OCI-LY3 (cell line): Measurements from ENCODE around the gene EFEMP1.

Source experiments
- H2AFZ ChIP-seq: fragments of 200-600, 300-600 bp; shearing (Covaris generic); 2 replicates; pipeline ENCODE4 v1.6.0; 2014; ENCODE audit warnings: antibody characterized with exemption, low read depth, low read length
- H3K27ac ChIP-seq: fragments of 200-600, 300-600 bp; sonication (generic); 2 replicates; pipeline ENCODE4 v1.5.1; 2014; ENCODE audit warnings: mild to moderate bottlenecking, low read length, moderate library complexity, mixed read lengths
- H3K27me3 ChIP-seq: fragments of 200-600, 300-600 bp; sonication (generic); 2 replicates; pipeline ENCODE4 v1.6.1; 2014; ENCODE audit warnings: low read depth, low read length, mixed read lengths
- H3K36me3 ChIP-seq: fragments of 200-600, 300-600 bp; sonication (generic); replicated peaks from 2 replicates; pipeline ENCODE3; 2014; ENCODE audit warnings: low read depth, low read length, mixed read lengths
- H3K4me1 ChIP-seq: fragments of 300-600, 200-600 bp; sonication (generic); 2 replicates; pipeline ENCODE4 v1.6.1; 2014; ENCODE audit warnings: low read length, mixed read lengths
- H3K4me2 ChIP-seq: fragments of 200-600, 300-600 bp; sonication (generic); 2 replicates; pipeline ENCODE4 v1.6.1; 2014; ENCODE audit warnings: low read length, mixed read lengths
- H3K4me3 ChIP-seq: fragments of 300-600, 200-600 bp; sonication (generic); 2 replicates; pipeline ENCODE4 v1.5.1; 2014; ENCODE audit warnings: antibody characterized with exemption, mild to moderate bottlenecking, low read length, moderate library complexity
- H3K79me2 ChIP-seq: fragments of 300-600, 200-600 bp; shearing (Covaris generic); 2 replicates; pipeline ENCODE4 v1.6.1; 2014; ENCODE audit warnings: mild to moderate bottlenecking, low read length, mixed read lengths
- H3K9ac ChIP-seq: fragments of 300-600, 200-600 bp; shearing (Covaris generic); 2 replicates; pipeline ENCODE4 v1.6.0; 2014; ENCODE audit warnings: mild to moderate bottlenecking, low read length, moderate library complexity
- H3K9me3 ChIP-seq: fragments of 200-600, 300-600 bp; shearing (Covaris generic); 2 replicates; pipeline ENCODE4 v1.6.1; 2014; ENCODE audit warnings: low read length, mixed read lengths; ENCODE audit not compliant: insufficient read depth
- H4K20me1 ChIP-seq: fragments of 200-600, 300-600 bp; sonication (generic); 2 replicates; pipeline ENCODE4 v1.6.1; 2016; ENCODE audit warnings: low read length, mixed read lengths; ENCODE audit not compliant: insufficient read depth
- CTCF ChIP-seq: fragments of 200-600, 300-600 bp; sonication (generic); IDR thresholded peaks from 2 replicates; pipeline ENCODE4 v1.5.1; 2014; ENCODE audit warnings: antibody characterized with exemption, low read length, low read depth
- EZH2phosphoT487 ChIP-seq: fragments of 200-600 bp; shearing (Covaris generic); IDR thresholded peaks from 2 replicates; pipeline ENCODE4 v1.6.1; 2018; ENCODE audit warnings: antibody characterized with exemption, mixed run types, low read depth

Gene EFEMP1

GRCh38 chr2:55885127-55885943 lies 38.2 kb downstream of the EFEMP1 start:
- Histone ChIP-seq H3K27ac (no peak overlapping the region), H4K20me1 (no peaks in the 10 kb centered on the region), H3K79me2 (no peaks in the 10 kb centered on the region), H3K36me3 (no peaks in the 10 kb centered on the region), H3K4me2 (no peak overlapping the region), H3K9me3 (no peaks in the 10 kb centered on the region), H3K27me3 (no peaks in the 10 kb centered on the region), H3K4me3 (no peak overlapping the region), H2AFZ (no peak overlapping the region), H3K9ac (no peak overlapping the region), H3K4me1 (0 out of 2 replicates have a peak, but pooled peaks cover 3% of the 10 kb centered on the region)
- no peak for TF ChIP-seq CTCF
- no peak for TF ChIP-seq EZH2phosphoT487

GRCh38 chr2:55883829-55884228 lies 39.8 kb downstream of the EFEMP1 start:
- Histone ChIP-seq H3K79me2 (no peaks in the 10 kb centered on the region), H3K4me1 (peaks cover 6% of the 10 kb centered on the region; the same call in 1 of the 2 replicates), H3K4me3 (no peak overlapping the region), H3K36me3 (no peaks in the 10 kb centered on the region), H3K27me3 (no peaks in the 10 kb centered on the region), H3K27ac (no peak overlapping the region), H3K4me2 (no peak overlapping the region), H3K9me3 (no peaks in the 10 kb centered on the region), H2AFZ (no peak overlapping the region), H3K9ac (no peak overlapping the region), H4K20me1 (no peaks in the 10 kb centered on the region)
- TF ChIP-seq EZH2phosphoT487 (no peak), CTCF (no peak)

- H3K27ac ChIP-seq, result no peak overlapping the region
These were observed 40.2 kb downstream of the EFEMP1 start for GRCh38 chr2:55883357-55883756.

More at GRCh38 chr2:55883357-55883756, 40.2 kb downstream of the EFEMP1 start:
- H3K4me3 ChIP-seq, result no peak overlapping the region
- no peak for TF ChIP-seq EZH2phosphoT487
- no peak for TF ChIP-seq CTCF
- H3K79me2 ChIP-seq, result no peaks in the 10 kb centered on the region
- H3K27me3 ChIP-seq, result no peaks in the 10 kb centered on the region
- H4K20me1 ChIP-seq, result no peaks in the 10 kb centered on the region
- H3K9me3 ChIP-seq, result no peaks in the 10 kb centered on the region
- no peak overlapping the region for H3K4me2 ChIP-seq
- H3K36me3 ChIP-seq, result no peaks in the 10 kb centered on the region
- H3K9ac ChIP-seq, result no peak overlapping the region
- H3K4me1 ChIP-seq, result peaks cover 6% of the 10 kb centered on the region; the same call in 1 of the 2 replicates
- no peak overlapping the region for H2AFZ ChIP-seq
